VCaP (cell line): ENCODE data around the gene LRRTM4.

Source experiments
- H3K27ac ChIP-seq: fragments of 450-650 bp; 2 replicates; pipeline ENCODE4 v1.5.1; 2017
- TF ChIP-seq, protein P1 (sequence below): fragments of 450-650 bp; conservative IDR thresholded peaks from 2 replicates; pipeline ENCODE4 v1.5.1; 2017; ENCODE audit warnings: mild to moderate bottlenecking, moderate library complexity

The LRRTM4 gene

DNA sequence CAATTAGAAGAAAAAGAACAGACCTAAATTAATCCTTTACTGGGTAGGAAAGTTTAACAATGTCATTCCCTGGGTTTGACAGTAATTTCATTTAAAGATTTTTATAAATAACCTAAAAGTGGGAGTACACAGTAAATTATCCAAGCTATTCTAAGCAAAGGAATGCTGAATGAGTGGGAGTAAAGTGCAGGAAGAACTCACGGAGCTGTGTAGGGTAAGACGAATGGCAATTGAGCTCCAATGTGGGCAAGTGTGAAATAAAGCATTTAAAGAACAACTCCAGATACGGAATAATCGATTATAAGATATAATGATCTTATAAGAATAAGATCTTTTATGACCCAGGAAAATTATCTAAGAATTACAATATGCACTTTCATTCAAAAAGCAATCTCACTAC is 93.2 kb downstream of the LRRTM4 start:
- TF ChIP-seq, protein P1, sequence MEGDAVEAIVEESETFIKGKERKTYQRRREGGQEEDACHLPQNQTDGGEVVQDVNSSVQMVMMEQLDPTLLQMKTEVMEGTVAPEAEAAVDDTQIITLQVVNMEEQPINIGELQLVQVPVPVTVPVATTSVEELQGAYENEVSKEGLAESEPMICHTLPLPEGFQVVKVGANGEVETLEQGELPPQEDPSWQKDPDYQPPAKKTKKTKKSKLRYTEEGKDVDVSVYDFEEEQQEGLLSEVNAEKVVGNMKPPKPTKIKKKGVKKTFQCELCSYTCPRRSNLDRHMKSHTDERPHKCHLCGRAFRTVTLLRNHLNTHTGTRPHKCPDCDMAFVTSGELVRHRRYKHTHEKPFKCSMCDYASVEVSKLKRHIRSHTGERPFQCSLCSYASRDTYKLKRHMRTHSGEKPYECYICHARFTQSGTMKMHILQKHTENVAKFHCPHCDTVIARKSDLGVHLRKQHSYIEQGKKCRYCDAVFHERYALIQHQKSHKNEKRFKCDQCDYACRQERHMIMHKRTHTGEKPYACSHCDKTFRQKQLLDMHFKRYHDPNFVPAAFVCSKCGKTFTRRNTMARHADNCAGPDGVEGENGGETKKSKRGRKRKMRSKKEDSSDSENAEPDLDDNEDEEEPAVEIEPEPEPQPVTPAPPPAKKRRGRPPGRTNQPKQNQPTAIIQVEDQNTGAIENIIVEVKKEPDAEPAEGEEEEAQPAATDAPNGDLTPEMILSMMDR, result no peak
- H3K27ac ChIP-seq, result no peak overlapping the region

DNA sequence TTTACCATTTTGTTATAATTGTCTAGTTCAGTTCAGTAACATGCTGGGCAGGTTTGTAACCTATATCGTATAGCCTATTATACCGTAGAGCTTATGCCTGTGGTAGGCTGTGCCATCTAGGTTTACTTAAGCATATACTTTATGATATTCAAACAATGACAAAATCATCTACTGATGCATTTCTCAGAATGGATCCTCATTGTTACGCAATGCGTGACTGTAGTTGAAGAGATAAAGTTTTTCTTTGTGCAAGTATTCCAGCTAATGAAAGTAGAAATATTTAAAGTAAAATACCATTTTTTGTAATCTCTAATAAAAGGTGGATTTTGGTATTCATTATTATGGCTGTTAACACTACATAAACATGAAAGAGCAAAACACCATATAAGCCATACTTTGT is 100.2 kb downstream of the LRRTM4 start:
- TF ChIP-seq, protein P1, result no peak
- H3K27ac ChIP-seq, result no peak overlapping the region

DNA sequence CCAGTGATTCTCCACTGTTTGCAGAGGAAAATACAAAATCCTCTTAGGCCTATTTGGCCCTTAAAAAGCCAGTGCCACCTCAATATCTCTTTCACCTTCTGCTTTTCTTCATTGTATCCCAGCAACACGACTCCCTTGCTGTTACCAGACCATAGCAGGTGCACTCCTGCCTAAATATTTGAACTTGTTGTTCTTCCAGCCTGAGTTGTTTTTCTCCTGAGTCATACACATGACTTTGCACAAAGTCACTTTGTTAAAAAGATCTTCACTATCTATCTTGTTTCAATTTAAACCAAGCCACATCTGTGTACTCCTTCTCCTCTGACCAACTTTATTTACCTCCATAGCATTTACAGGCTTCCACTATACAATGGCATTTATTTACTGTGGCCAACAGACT is 103.6 kb downstream of the LRRTM4 start:
- TF ChIP-seq, protein P1, result no peak
- no peak overlapping the region for H3K27ac ChIP-seq

DNA sequence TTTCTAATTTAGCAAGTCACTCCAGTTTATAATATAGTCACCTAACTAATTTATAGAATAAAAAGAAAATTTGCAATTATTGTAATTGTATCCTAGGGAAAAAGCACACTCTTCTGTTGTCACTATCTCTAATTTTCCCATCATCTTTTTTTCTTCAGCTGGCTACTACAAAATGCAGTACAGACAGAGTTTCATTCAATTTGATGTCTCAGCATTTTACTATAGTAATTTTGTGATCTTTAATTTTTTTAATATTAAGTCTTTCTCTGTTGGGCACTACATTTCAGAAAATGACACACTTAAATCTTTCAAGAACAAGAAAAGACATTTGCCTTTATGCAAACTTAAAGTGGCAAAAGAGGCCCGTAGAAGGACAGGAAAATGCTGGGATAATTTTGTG is 118.0 kb downstream of the LRRTM4 start:
- TF ChIP-seq, protein P1, result no peak
- no peak overlapping the region for H3K27ac ChIP-seq

DNA sequence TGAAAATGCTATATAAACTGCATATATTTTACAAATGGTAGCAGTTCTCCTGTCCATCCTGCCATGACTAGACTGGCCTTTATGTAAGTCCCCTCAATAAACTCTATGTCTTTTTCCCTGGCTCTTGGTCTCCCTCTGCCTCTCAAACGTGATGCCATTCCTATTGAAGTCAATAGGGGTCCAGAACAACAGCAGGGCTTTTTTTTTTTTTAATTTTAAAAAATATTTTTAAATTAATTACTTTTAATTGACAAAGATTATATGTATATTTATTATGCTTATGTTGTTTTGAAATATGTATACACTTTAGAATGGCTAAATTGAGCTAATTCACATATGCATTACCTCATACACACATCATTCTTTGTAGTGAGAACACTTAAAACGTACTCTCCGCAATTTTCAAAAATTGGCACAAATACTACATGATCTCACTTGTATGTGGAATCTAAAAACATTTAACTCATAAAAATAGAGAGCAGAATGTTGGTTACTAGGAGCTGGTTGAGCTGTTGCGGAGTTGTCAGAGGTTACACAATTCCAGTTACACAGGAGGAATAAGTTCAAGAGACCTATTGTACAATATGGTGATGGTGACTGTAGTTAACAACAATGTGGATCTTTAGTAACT is 123.1 kb downstream of the LRRTM4 start:
- H3K27ac ChIP-seq, result no peak overlapping the region
- TF ChIP-seq, protein P1, result no peak

DNA sequence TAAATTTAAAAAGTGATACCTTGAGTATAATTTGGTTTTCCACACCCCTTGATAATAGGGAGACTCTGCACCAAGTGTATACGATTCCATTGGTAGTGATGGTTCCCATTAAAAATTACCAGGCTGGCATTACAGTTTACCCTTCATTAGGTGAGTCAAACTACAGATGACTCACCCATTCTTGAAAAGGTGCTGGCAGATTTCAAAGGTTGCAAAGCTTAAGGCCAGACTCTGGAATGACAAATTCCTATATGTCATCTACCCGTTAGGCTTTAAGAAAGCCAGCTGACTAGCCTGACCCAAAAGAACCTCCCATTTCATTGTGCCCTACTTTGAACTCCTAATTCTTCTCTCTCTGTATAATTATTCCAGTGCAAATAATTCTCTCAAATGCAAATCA is 124.4 kb downstream of the LRRTM4 start:
- TF ChIP-seq, protein P1, result no peak
- H3K27ac ChIP-seq, result no peak overlapping the region

DNA sequence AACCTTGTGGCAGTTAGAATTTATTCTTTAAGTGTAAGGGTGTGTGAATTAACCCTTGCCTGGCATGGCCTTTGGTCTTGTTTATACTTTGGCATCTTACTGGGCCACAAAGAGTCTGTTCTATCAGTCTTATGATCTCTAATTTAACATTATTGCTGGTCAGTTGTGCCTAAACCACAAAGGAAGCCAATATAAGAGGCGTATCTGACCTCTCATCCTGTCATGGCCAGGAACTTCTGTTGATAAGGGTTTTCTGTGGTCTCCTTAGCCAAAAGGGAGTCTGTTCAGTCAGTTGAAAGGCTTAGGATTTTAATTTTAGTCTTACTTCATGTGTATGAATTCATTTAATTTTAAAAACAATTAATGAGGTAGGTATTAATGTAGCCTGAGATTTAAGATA is 127.2 kb downstream of the LRRTM4 start:
- TF ChIP-seq, protein P1, result no peak
- H3K27ac ChIP-seq, result no peak overlapping the region
